HEK293 (cell line): ENCODE data around the gene CSTPP1.

Experiments
- CTCF ChIA-PET: fragments of 350-600 bp; formaldehyde crosslinking; extraction: SDS; loops from one replicate; lab custom pipeline; 2021; ENCODE audit warnings: antibody characterized with exemption; lab: Yijun Ruan, JAX
- POLR2A ChIA-PET: fragments of 300-600 bp; formaldehyde crosslinking; extraction: SDS; loops from one replicate; lab custom pipeline; 2020; ENCODE audit warnings: antibody characterized with exemption, inconsistent platforms; lab: Yijun Ruan, JAX
- H3K27ac ChIP-seq: fragments of 200-500 bp; sonication (Bioruptor generic); 2 replicates; pipeline ENCODE4 v1.5.1; 2014; ENCODE audit warnings: low read depth, low read length, control low read depth, inconsistent platforms; ENCODE audit errors: extremely low read depth
- H3K36me3 ChIP-seq, 2 experiments: fragments of 200-500 bp in 1 of 2; sonication (Bioruptor generic) in 1 of 2; 1 replicate in 1 of 2; 2 replicates in 1 of 2; pipeline ENCODE4 v1.5.1; 2014 to 2017; ENCODE audit warnings: inconsistent platforms in 2 of 2, low read length in 2 of 2; ENCODE audit not compliant: control insufficient read depth in 2 of 2, insufficient read depth in 1 of 2
- H3K4me1 ChIP-seq: fragments of 200-500 bp; sonication (Bioruptor generic); 2 replicates; pipeline ENCODE4 v1.5.1; 2014; ENCODE audit warnings: mild to moderate bottlenecking, low read length, inconsistent platforms; ENCODE audit not compliant: control insufficient read depth, insufficient read depth
- H3K4me3 ChIP-seq: 2 replicates; pipeline ENCODE4 v1.5.1; 2011; ENCODE audit warnings: low read depth, mild to moderate bottlenecking, control low read depth, low read length, moderate library complexity
- H3K9me3 ChIP-seq: fragments of 200-500 bp; sonication (Bioruptor generic); 2 replicates; pipeline ENCODE4 v1.5.1; 2014; ENCODE audit warnings: low read depth, low read length, inconsistent platforms; ENCODE audit not compliant: control insufficient read depth, insufficient read depth
- GLI2 ChIP-seq: fragments of 450-650 bp; formaldehyde crosslinking; IDR thresholded peaks from 2 replicates; pipeline ENCODE4; 2017; ENCODE audit warnings: missing biosample characterization, missing genetic modification characterization, low read depth, borderline replicate concordance
- INSM2 ChIP-seq: fragments of 450-650 bp; formaldehyde crosslinking; IDR thresholded peaks from 2 replicates; pipeline ENCODE4 v1.5.1; 2016; ENCODE audit warnings: missing biosample characterization, missing genetic modification characterization
- SP7 ChIP-seq: fragments of 450-650 bp; formaldehyde crosslinking; IDR thresholded peaks from 2 replicates; pipeline ENCODE4 v1.5.1; 2016; ENCODE audit warnings: missing biosample characterization, missing genetic modification characterization
- WT1 ChIP-seq: fragments of 450-650 bp; formaldehyde crosslinking; IDR thresholded peaks from 2 replicates; pipeline ENCODE4 v1.5.1; 2016; ENCODE audit warnings: missing biosample characterization, missing genetic modification characterization
- ZNF138 ChIP-seq: fragments of 450-650 bp; formaldehyde crosslinking; IDR thresholded peaks from 2 replicates; pipeline ENCODE4 v1.5.1; 2016; ENCODE audit warnings: missing biosample characterization, missing genetic modification characterization, borderline replicate concordance
- ZNF266 ChIP-seq: fragments of 450-650 bp; formaldehyde crosslinking; IDR thresholded peaks from 2 replicates; pipeline ENCODE4 v1.5.1; 2016; ENCODE audit warnings: missing biosample characterization, missing genetic modification characterization, low read depth
- ZNF354C ChIP-seq: fragments of 450-650 bp; formaldehyde crosslinking; IDR thresholded peaks from 2 replicates; pipeline ENCODE4 v1.5.1; 2016; ENCODE audit warnings: missing biosample characterization, missing genetic modification characterization, low read depth, borderline replicate concordance
- ZNF37A ChIP-seq: fragments of 450-650 bp; IDR thresholded peaks from 2 replicates; pipeline ENCODE4 v1.5.1; 2018; ENCODE audit warnings: missing biosample characterization, missing genetic modification characterization
- ZNF398 ChIP-seq: fragments of 450-650 bp; formaldehyde crosslinking; IDR thresholded peaks from 2 replicates; pipeline ENCODE4 v1.5.1; 2017; ENCODE audit warnings: missing biosample characterization, missing genetic modification characterization
- ZNF521 ChIP-seq: fragments of 450-650 bp; formaldehyde crosslinking; IDR thresholded peaks from 2 replicates; pipeline ENCODE4 v1.5.1; 2017; ENCODE audit warnings: missing biosample characterization, mild to moderate bottlenecking, missing genetic modification characterization
- ZNF529 ChIP-seq: fragments of 450-650 bp; formaldehyde crosslinking; IDR thresholded peaks from 2 replicates; pipeline ENCODE4 v1.5.1; 2017; ENCODE audit warnings: missing genetic modification characterization, missing biosample characterization; ENCODE audit not compliant: insufficient replicate concordance
- ZNF549 ChIP-seq: fragments of 450-650 bp; IDR thresholded peaks from 2 replicates; pipeline ENCODE4 v1.5.1; 2018; ENCODE audit warnings: missing biosample characterization, missing genetic modification characterization, mild to moderate bottlenecking, inconsistent platforms, moderate library complexity
- ZNF585B ChIP-seq: fragments of 450-650 bp; formaldehyde crosslinking; IDR thresholded peaks from 2 replicates; pipeline ENCODE4 v1.5.1; 2016; ENCODE audit warnings: missing biosample characterization, missing genetic modification characterization
- ZNF596 ChIP-seq: fragments of 450-650 bp; IDR thresholded peaks from 2 replicates; pipeline ENCODE4 v1.5.0; 2018; ENCODE audit warnings: missing biosample characterization, mild to moderate bottlenecking, missing genetic modification characterization, moderate library complexity
- ZNF629 ChIP-seq: fragments of 450-650 bp; formaldehyde crosslinking; IDR thresholded peaks from 2 replicates; pipeline ENCODE4 v1.5.1; 2017; ENCODE audit warnings: missing biosample characterization, missing genetic modification characterization
- ZNF692 ChIP-seq: fragments of 450-650 bp; formaldehyde crosslinking; IDR thresholded peaks from 2 replicates; pipeline ENCODE4 v1.5.1; 2016; ENCODE audit warnings: missing biosample characterization, missing genetic modification characterization
- ZNF76 ChIP-seq: fragments of 450-650 bp; formaldehyde crosslinking; IDR thresholded peaks from 2 replicates; pipeline ENCODE4; 2016; ENCODE audit warnings: low read depth, missing biosample characterization, missing genetic modification characterization, borderline replicate concordance
- ZSCAN4 ChIP-seq: fragments of 450-650 bp; formaldehyde crosslinking; IDR thresholded peaks from 2 replicates; pipeline ENCODE4 v1.5.1; 2017; ENCODE audit warnings: missing biosample characterization, missing genetic modification characterization

Gene CSTPP1

GRCh38 chr11:46898396-46899095 is 38.0 kb upstream of the CSTPP1 start:
- Histone ChIP-seq H3K9me3 (no peaks in the 10 kb centered on the region), H3K4me3 (no peak overlapping the region), H3K4me1 (no peaks in the 10 kb centered on the region), H3K27ac (no peak overlapping the region), H3K36me3 (peaks cover 0 to 45% of the 10 kb centered on the region in 2 experiments; a peak in 2 of 3 replicates)
- POLR2A ChIA-PET: no interaction called here
- CTCF ChIA-PET: interaction anchor here (0.6 to 0.9 kb wide), 2 partner anchors 254 to 475 kb away, joined by 3 to 6 read pairs; no protein-coding TSS in a partner anchor
- TF ChIP-seq ZNF585B (tag by site-specific recombination): no peak
- TF ChIP-seq ZNF692 (tag by site-specific recombination): no peak
- TF ChIP-seq ZNF596 (tag by site-specific recombination): no peak
- no peak for TF ChIP-seq ZNF37A (tag by site-specific recombination)
- TF ChIP-seq ZNF549 (tag by site-specific recombination): no peak
- no peak for TF ChIP-seq GLI2 (tag by site-specific recombination)
- no peak for TF ChIP-seq SP7 (tag by site-specific recombination)

GRCh38 chr11:46899501-46900025 is 37.0 kb upstream of the CSTPP1 start:
- H3K4me1 ChIP-seq: no peaks in the 10 kb centered on the region
- TF ChIP-seq ZSCAN4 (no peak), ZNF138 (tag by site-specific recombination) (no peak), ZNF529 (tag by site-specific recombination) (no peak), ZNF521 (no peak), ZNF266 (tag by site-specific recombination) (no peak), ZNF354C (no peak), INSM2 (no peak), ZNF76 (tag by site-specific recombination) (no peak), WT1 (tag by site-specific recombination) (no peak), ZNF398 (tag by site-specific recombination) (no peak), ZNF629 (no peak)
- H3K4me3 ChIP-seq: no peak overlapping the region
- CTCF ChIA-PET: interaction anchor here (0.9 kb wide), 1 partner anchor 253 kb away, joined by 6 read pairs; no protein-coding TSS in a partner anchor
- POLR2A ChIA-PET: no interaction called here
- H3K36me3 ChIP-seq: peaks cover 0 to 41% of the 10 kb centered on the region in 2 experiments; a peak in 2 of 3 replicates
- no peaks in the 10 kb centered on the region for H3K9me3 ChIP-seq
- H3K27ac ChIP-seq: no peak overlapping the region
